Type B pancreatic cell (in vitro differentiated cells): ENCODE measurements around the gene C1orf50. TPM values are rescaled to one million over a fixed set of nuclear protein-coding genes. Genes with fewer than 3 reads are reported as not detected.

Experiments used
- DNase-seq: peaks from one replicate; pipeline ENCODE4 v3.0.0; 2021; ENCODE audit warnings: mixed read lengths; ENCODE audit not compliant: unreplicated experiment; ENCODE audit errors: extremely low spot score
- H3K27ac Mint-ChIP-seq: 2 replicates; pipeline ENCODE4 v1.8.0; 2021; ENCODE audit warnings: mild to moderate bottlenecking, mixed read lengths
- H3K27me3 Mint-ChIP-seq: 2 replicates; pipeline ENCODE4 v1.8.0; 2021; ENCODE audit warnings: mixed read lengths
- H3K36me3 Mint-ChIP-seq: 2 replicates; pipeline ENCODE4 v1.8.0; 2021; ENCODE audit warnings: mixed read lengths
- H3K4me1 Mint-ChIP-seq: one replicate; pipeline ENCODE4 v1.8.0; 2021; ENCODE audit warnings: mixed read lengths; ENCODE audit not compliant: unreplicated experiment
- H3K4me3 Mint-ChIP-seq: 2 replicates; pipeline ENCODE4 v1.8.0; 2021; ENCODE audit warnings: mild to moderate bottlenecking, mixed read lengths
- H3K9me3 Mint-ChIP-seq: 2 replicates; pipeline ENCODE4 v1.8.0; 2021; ENCODE audit warnings: mixed read lengths
- CTCF ChIP-seq: fragments of 200-600 bp; sonication (generic); conservative IDR thresholded peaks from 2 replicates; pipeline ENCODE4 v1.5.0; 2021; ENCODE audit warnings: antibody characterized with exemption, mild to moderate bottlenecking
- total RNA-seq: library from RNA; stranded (reverse); gene quantifications from 2 replicates; pipeline ENCODE4 v1.2.1, GENCODE V29; 2021; ENCODE audit warnings: low replicate concordance

The C1orf50 gene
- total RNA-seq, 1 donor from 2014 or later: 9.1 TPM

DNA sequence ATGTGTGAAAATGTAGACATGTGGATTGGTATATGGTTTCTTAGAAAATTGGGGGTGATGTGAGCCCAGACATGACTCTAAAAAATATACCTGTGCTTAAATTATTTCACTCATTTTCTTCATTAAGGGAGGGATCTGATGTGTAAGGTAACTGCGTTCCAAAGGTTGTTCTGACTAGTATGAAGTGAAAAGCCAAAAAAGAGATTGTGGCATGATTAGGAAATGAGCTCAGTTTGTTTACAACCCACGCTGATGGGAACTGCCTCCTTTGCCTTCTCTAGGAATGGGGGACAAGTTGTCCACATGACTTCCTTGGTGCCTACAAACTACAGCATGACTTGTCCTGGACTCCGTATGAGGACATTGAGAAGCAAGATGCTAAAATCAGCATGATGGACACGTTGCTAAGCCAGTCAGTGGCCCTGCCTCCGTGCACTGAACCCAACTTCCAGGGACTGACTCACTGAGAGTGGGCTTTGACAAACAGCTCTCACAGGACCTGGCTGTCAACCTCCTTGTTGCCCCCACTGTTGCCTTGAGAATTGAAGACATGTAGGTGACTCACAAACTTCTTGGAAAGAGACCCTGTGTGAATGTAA, 8.0 kb downstream of the C1orf50 start:
- Mint-ChIP-seq H3K4me3 (no peak overlapping the region), H3K9me3 (no peaks in the 10 kb centered on the region), H3K27me3 (no peaks in the 10 kb centered on the region), H3K36me3 (peaks cover 36% of the 10 kb centered on the region), H3K27ac (no peak overlapping the region), H3K4me1 (peaks cover 5% of the 10 kb centered on the region)
- no peak for TF ChIP-seq CTCF
- no peak for DNase-seq

- H3K27ac Mint-ChIP-seq: no peak overlapping the region
These were observed 9.5 kb downstream of the C1orf50 start for GRCh38 chr1:42776502-42776901.

GRCh38 chr1:42777852-42778251, 10.8 kb downstream of the C1orf50 start:
- Mint-ChIP-seq H3K9me3 (no peaks in the 10 kb centered on the region), H3K4me1 (no peaks in the 10 kb centered on the region), H3K36me3 (peaks cover 49% of the 10 kb centered on the region), H3K27me3 (no peaks in the 10 kb centered on the region), H3K27ac (no peak overlapping the region), H3K4me3 (no peak overlapping the region)
- peak; percentile 79 for TF ChIP-seq CTCF
- DNase-seq: no peak

More at GRCh38 chr1:42776502-42776901, 9.5 kb downstream of the C1orf50 start:
- Mint-ChIP-seq H3K27me3 (no peaks in the 10 kb centered on the region), H3K36me3 (peaks cover 45% of the 10 kb centered on the region), H3K4me1 (no peaks in the 10 kb centered on the region), H3K4me3 (no peak overlapping the region), H3K9me3 (no peaks in the 10 kb centered on the region)
- no peak for TF ChIP-seq CTCF
- no peak for DNase-seq

GRCh38 chr1:42779725-42780124, 12.7 kb downstream of the C1orf50 start:
- DNase-seq: no peak
- H3K36me3 Mint-ChIP-seq: peaks cover 51% of the 10 kb centered on the region
- H3K4me1 Mint-ChIP-seq: no peaks in the 10 kb centered on the region
- no peak for TF ChIP-seq CTCF
- H3K9me3 Mint-ChIP-seq: no peaks in the 10 kb centered on the region
- no peak overlapping the region for H3K4me3 Mint-ChIP-seq
- H3K27ac Mint-ChIP-seq: no peak overlapping the region
- no peaks in the 10 kb centered on the region for H3K27me3 Mint-ChIP-seq

DNA sequence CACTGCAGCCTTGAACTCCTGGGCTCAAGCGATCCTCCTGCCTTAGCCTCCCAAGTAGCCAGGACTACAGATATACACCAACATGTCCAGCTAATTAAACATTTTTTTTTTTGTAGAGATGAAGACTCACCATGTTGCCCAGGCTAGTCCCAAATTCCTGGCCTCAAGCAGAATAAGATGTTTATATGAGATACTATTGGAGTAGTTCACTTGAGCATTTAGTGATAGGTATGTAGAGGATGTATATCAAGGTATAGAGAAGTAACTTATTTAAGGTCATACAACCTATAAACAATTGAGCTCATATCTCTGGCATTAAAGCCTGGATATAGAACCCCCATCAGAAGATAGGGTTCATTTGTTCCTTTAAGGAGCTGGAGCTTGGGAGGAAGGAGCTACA, 13.1 kb downstream of the C1orf50 start:
- Mint-ChIP-seq H3K4me1 (no peaks in the 10 kb centered on the region), H3K27ac (no peak overlapping the region), H3K9me3 (no peaks in the 10 kb centered on the region), H3K27me3 (no peaks in the 10 kb centered on the region), H3K36me3 (peaks cover 46% of the 10 kb centered on the region), H3K4me3 (no peak overlapping the region)
- TF ChIP-seq CTCF: no peak
- no peak for DNase-seq

- Mint-ChIP-seq H3K4me3 (no peak overlapping the region), H3K36me3 (peaks cover 31% of the 10 kb centered on the region), H3K9me3 (no peaks in the 10 kb centered on the region), H3K4me1 (no peaks in the 10 kb centered on the region), H3K27me3 (no peaks in the 10 kb centered on the region), H3K27ac (no peak overlapping the region)
- no peak for DNase-seq
- no peak for TF ChIP-seq CTCF
These were observed 16.0 kb downstream of the C1orf50 start for GRCh38 chr1:42783092-42783491.
